HepG2 (cell line): ENCODE data around the gene TTC31. TPM values are rescaled to one million over a fixed set of nuclear protein-coding genes. Genes with fewer than 3 reads are reported as not detected.
A peak's percentile ranks its signal among the peaks of the same experiment; 100 is the strongest.

ENCODE experiments used
- FOXK1 ChIP-seq: sonication (generic); formaldehyde crosslinking; IDR thresholded peaks from 2 replicates; pipeline ENCODE4 v1.4.0; 2020; ENCODE audit warnings: low read depth, missing genetic modification reagents, borderline replicate concordance
- KMT2B ChIP-seq: IDR thresholded peaks from 2 replicates; pipeline ENCODE4 v1.6.1; 2016; ENCODE audit warnings: missing genetic modification reagents, missing compliant biosample characterization
- MBD4 ChIP-seq: IDR thresholded peaks from 2 replicates; pipeline ENCODE4 v1.6.1; 2012; ENCODE audit warnings: low read length, inconsistent platforms, borderline replicate concordance
- RNF2 ChIP-seq: fragments of 450-650 bp; conservative IDR thresholded peaks from 2 replicates; pipeline ENCODE4 v1.6.1; 2016; ENCODE audit warnings: low read depth
- ZNF329 ChIP-seq: sonication (generic); formaldehyde crosslinking; IDR thresholded peaks from 2 replicates; pipeline ENCODE4 v1.9.0; 2021; ENCODE audit warnings: low read depth, mild to moderate bottlenecking, missing genetic modification reagents
- ZNF709 ChIP-seq: sonication (generic); formaldehyde crosslinking; IDR thresholded peaks from 2 replicates; pipeline ENCODE4 v1.5.0; 2020; ENCODE audit warnings: mild to moderate bottlenecking, missing genetic modification reagents
- polyA plus RNA-seq, 8 experiments: library from polyadenylated mRNA; depleted of rRNA in 3 of 8; stranded (reverse) in 7 of 8; unstranded in 1 of 8; fragments of >200 nt; fragmentation: Illumina TruSeq in 4 of 8; extraction: Trizol in 4 of 8; gene quantifications; 2 replicates each; pipeline versions ENCODE4 v1.2.1 to v1.2.3, GENCODE V29; 2011 to 2016; ENCODE audit warnings: low read depth in 4 of 8, missing spikeins in 1 of 8, mixed read lengths in 1 of 8; ENCODE audit not compliant: insufficient read depth in 1 of 8
- total RNA-seq, 5 experiments: library from RNA; depleted of rRNA; stranded (reverse); fragments of >200 nt; fragmentation: Illumina TruSeq; extraction: Trizol; gene quantifications; 2 replicates each; pipeline ENCODE4 v1.2.3, GENCODE V29; 2016; ENCODE audit warnings: low read depth in 1 of 5
- TF ChIP-seq, protein P1 (sequence below): sonication (generic); formaldehyde crosslinking; IDR thresholded peaks from 2 replicates; pipeline ENCODE4 v1.4.0; 2020; ENCODE audit warnings: mild to moderate bottlenecking, missing genetic modification reagents
- TF ChIP-seq, protein P2 (sequence below): sonication (generic); formaldehyde crosslinking; IDR thresholded peaks from 2 replicates; pipeline ENCODE4 v1.5.0; 2020; ENCODE audit warnings: missing genetic modification reagents
- TF ChIP-seq, protein P3 (sequence below): sonication (generic); formaldehyde crosslinking; IDR thresholded peaks from 2 replicates; pipeline ENCODE4 v1.8.1; 2022; ENCODE audit warnings: mild to moderate bottlenecking, missing genetic modification reagents
- TF ChIP-seq, protein P4 (sequence below): sonication (generic); formaldehyde crosslinking; IDR thresholded peaks from 2 replicates; pipeline ENCODE4 v1.4.0; 2020; ENCODE audit warnings: low read depth, mild to moderate bottlenecking, missing genetic modification reagents
- TF ChIP-seq, protein P5 (sequence below): sonication (generic); formaldehyde crosslinking; IDR thresholded peaks from 2 replicates; pipeline ENCODE4 v1.4.0; 2020; ENCODE audit warnings: missing genetic modification reagents
- TF ChIP-seq, protein P6 (sequence below): sonication (generic); formaldehyde crosslinking; IDR thresholded peaks from 2 replicates; pipeline ENCODE4 v1.4.0; 2020; ENCODE audit warnings: missing genetic modification reagents
- TF ChIP-seq, protein P7 (sequence below): sonication (generic); formaldehyde crosslinking; IDR thresholded peaks from 2 replicates; pipeline ENCODE4 v1.5.0; 2020; ENCODE audit warnings: missing genetic modification reagents

Gene TTC31
- total and polyA plus RNA-seq, 2 of the 13 experiments (the other 11 are each of a cell fraction or from before 2014, with no cell fraction given): 28.3 to 39.5 TPM

DNA sequence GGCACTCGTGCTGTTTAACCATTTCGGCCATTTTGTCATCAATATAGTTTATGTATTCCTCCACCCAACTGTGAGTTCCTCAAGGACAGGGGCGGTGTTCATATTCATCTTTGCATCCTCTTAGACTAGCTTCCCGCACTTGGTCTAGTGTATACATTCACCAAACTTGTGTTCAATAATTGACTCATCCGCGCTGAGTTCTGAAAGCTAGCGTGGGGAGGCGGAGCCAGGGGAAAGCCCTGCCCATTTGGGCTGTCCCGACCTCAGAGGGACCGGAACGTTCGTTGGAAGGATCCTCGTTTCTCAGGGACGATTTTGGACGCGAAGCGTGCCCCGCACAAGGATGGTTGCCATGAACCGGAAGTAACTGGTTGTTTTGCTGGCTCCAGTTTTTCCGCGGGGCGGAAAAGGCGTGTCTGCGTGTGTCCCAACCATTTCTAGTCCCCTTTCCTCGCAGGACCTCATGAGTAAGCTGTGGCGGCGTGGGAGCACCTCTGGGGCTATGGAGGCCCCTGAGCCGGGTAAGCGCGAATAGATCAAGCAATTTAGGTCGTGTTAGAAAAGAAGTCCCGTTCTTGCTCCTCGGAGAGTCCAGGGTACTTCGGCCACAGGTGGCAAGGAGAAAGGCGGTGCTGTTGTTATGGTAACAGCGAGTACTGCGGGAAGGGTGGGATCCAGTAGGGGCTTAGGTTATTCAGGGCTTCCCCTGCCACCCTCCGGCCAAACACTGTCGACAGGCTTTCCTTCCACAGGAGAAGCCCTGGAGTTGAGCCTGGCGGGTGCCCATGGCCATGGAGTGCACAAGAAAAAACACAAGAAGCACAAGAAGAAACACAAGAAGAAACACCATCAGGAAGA is 28.0 kb upstream of the TTC31 start, which contains the start of gene INO80B (continued):
- TF ChIP-seq, protein P1, sequence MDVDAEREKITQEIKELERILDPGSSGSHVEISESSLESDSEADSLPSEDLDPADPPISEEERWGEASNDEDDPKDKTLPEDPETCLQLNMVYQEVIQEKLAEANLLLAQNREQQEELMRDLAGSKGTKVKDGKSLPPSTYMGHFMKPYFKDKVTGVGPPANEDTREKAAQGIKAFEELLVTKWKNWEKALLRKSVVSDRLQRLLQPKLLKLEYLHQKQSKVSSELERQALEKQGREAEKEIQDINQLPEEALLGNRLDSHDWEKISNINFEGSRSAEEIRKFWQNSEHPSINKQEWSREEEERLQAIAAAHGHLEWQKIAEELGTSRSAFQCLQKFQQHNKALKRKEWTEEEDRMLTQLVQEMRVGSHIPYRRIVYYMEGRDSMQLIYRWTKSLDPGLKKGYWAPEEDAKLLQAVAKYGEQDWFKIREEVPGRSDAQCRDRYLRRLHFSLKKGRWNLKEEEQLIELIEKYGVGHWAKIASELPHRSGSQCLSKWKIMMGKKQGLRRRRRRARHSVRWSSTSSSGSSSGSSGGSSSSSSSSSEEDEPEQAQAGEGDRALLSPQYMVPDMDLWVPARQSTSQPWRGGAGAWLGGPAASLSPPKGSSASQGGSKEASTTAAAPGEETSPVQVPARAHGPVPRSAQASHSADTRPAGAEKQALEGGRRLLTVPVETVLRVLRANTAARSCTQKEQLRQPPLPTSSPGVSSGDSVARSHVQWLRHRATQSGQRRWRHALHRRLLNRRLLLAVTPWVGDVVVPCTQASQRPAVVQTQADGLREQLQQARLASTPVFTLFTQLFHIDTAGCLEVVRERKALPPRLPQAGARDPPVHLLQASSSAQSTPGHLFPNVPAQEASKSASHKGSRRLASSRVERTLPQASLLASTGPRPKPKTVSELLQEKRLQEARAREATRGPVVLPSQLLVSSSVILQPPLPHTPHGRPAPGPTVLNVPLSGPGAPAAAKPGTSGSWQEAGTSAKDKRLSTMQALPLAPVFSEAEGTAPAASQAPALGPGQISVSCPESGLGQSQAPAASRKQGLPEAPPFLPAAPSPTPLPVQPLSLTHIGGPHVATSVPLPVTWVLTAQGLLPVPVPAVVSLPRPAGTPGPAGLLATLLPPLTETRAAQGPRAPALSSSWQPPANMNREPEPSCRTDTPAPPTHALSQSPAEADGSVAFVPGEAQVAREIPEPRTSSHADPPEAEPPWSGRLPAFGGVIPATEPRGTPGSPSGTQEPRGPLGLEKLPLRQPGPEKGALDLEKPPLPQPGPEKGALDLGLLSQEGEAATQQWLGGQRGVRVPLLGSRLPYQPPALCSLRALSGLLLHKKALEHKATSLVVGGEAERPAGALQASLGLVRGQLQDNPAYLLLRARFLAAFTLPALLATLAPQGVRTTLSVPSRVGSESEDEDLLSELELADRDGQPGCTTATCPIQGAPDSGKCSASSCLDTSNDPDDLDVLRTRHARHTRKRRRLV (CRISPR knock-in tag): no peak; the same call in 1 of the 2 replicates
- TF ChIP-seq ZNF329 (CRISPR knock-in tag): no peak; the same call in 1 of the 2 replicates
- TF ChIP-seq, protein P2, sequence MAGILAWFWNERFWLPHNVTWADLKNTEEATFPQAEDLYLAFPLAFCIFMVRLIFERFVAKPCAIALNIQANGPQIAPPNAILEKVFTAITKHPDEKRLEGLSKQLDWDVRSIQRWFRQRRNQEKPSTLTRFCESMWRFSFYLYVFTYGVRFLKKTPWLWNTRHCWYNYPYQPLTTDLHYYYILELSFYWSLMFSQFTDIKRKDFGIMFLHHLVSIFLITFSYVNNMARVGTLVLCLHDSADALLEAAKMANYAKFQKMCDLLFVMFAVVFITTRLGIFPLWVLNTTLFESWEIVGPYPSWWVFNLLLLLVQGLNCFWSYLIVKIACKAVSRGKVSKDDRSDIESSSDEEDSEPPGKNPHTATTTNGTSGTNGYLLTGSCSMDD (CRISPR knock-in tag): no peak
- TF ChIP-seq KMT2B (CRISPR knock-in tag): peak; percentile 91
- TF ChIP-seq, protein P3, sequence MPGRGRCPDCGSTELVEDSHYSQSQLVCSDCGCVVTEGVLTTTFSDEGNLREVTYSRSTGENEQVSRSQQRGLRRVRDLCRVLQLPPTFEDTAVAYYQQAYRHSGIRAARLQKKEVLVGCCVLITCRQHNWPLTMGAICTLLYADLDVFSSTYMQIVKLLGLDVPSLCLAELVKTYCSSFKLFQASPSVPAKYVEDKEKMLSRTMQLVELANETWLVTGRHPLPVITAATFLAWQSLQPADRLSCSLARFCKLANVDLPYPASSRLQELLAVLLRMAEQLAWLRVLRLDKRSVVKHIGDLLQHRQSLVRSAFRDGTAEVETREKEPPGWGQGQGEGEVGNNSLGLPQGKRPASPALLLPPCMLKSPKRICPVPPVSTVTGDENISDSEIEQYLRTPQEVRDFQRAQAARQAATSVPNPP (CRISPR knock-in tag): peak; percentile 93
- TF ChIP-seq, protein P4, sequence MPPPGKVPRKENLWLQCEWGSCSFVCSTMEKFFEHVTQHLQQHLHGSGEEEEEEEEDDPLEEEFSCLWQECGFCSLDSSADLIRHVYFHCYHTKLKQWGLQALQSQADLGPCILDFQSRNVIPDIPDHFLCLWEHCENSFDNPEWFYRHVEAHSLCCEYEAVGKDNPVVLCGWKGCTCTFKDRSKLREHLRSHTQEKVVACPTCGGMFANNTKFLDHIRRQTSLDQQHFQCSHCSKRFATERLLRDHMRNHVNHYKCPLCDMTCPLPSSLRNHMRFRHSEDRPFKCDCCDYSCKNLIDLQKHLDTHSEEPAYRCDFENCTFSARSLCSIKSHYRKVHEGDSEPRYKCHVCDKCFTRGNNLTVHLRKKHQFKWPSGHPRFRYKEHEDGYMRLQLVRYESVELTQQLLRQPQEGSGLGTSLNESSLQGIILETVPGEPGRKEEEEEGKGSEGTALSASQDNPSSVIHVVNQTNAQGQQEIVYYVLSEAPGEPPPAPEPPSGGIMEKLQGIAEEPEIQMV (CRISPR knock-in tag): peak; percentile 85
- 0 out of 2 replicates have a peak, but pooled peaks have one; percentile 17 for TF ChIP-seq MBD4
- peak; percentile 98 for TF ChIP-seq FOXK1
- TF ChIP-seq RNF2: 0 out of 2 replicates have a peak, but pooled peaks have one; percentile 59
- TF ChIP-seq ZNF709 (CRISPR knock-in tag): peak; percentile 85
- TF ChIP-seq, protein P5, sequence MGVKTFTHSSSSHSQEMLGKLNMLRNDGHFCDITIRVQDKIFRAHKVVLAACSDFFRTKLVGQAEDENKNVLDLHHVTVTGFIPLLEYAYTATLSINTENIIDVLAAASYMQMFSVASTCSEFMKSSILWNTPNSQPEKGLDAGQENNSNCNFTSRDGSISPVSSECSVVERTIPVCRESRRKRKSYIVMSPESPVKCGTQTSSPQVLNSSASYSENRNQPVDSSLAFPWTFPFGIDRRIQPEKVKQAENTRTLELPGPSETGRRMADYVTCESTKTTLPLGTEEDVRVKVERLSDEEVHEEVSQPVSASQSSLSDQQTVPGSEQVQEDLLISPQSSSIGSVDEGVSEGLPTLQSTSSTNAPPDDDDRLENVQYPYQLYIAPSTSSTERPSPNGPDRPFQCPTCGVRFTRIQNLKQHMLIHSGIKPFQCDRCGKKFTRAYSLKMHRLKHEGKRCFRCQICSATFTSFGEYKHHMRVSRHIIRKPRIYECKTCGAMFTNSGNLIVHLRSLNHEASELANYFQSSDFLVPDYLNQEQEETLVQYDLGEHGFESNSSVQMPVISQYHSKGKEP (CRISPR knock-in tag): peak; percentile 68; the same call in 1 of the 2 replicates
- TF ChIP-seq, protein P6, sequence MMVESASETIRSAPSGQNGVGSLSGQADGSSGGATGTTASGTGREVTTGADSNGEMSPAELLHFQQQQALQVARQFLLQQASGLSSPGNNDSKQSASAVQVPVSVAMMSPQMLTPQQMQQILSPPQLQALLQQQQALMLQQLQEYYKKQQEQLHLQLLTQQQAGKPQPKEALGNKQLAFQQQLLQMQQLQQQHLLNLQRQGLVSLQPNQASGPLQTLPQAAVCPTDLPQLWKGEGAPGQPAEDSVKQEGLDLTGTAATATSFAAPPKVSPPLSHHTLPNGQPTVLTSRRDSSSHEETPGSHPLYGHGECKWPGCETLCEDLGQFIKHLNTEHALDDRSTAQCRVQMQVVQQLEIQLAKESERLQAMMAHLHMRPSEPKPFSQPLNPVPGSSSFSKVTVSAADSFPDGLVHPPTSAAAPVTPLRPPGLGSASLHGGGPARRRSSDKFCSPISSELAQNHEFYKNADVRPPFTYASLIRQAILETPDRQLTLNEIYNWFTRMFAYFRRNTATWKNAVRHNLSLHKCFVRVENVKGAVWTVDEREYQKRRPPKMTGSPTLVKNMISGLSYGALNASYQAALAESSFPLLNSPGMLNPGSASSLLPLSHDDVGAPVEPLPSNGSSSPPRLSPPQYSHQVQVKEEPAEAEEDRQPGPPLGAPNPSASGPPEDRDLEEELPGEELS (CRISPR knock-in tag): peak; percentile 70
- TF ChIP-seq, protein P7, sequence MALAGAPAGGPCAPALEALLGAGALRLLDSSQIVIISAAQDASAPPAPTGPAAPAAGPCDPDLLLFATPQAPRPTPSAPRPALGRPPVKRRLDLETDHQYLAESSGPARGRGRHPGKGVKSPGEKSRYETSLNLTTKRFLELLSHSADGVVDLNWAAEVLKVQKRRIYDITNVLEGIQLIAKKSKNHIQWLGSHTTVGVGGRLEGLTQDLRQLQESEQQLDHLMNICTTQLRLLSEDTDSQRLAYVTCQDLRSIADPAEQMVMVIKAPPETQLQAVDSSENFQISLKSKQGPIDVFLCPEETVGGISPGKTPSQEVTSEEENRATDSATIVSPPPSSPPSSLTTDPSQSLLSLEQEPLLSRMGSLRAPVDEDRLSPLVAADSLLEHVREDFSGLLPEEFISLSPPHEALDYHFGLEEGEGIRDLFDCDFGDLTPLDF (CRISPR knock-in tag): no peak
